ENCODE data around the gene NLRC5. TPM values are rescaled to one million over a fixed set of nuclear protein-coding genes. Genes with fewer than 3 reads are reported as not detected.

The NLRC5 gene
- total RNA-seq, 1 experiment from 2014 or later, result 29.7 TPM

- TF ChIP-seq CTCF (conservative IDR thresholded peaks at IDR 0.05) (no peak), EZH2 (IDR thresholded peaks at IDR 0.05; ENCODE audit: low read depth) (no peak)
- H3K4me2 ChIP-seq, result no peak overlapping the region
- H3K36me3 ChIP-seq (ENCODE audit: low read depth), result no peaks in the 10 kb centered on the region
- H2AFZ ChIP-seq, result no peak overlapping the region
- H3K79me2 ChIP-seq (ENCODE audit: low read depth), result no peaks in the 10 kb centered on the region
- H3K4me3 ChIP-seq, result no peak overlapping the region
- no peaks in the 10 kb centered on the region for H3K9me2 ChIP-seq (ENCODE audit: insufficient read depth)
- CTCF ChIA-PET, result no interaction called here
- no peaks in the 10 kb centered on the region for H3K9me3 ChIP-seq (ENCODE audit: insufficient read depth, low read depth)
- DNase-seq, result no peak
- no peaks in the 10 kb centered on the region for H4K20me1 ChIP-seq (ENCODE audit: insufficient read depth)
- POLR2A ChIA-PET (ENCODE audit: unreplicated experiment), result no interaction called here
- H3K27ac ChIP-seq, result no peak overlapping the region
- H3K4me1 ChIP-seq (replicated peaks; ENCODE audit: insufficient read depth), result no peaks in the 10 kb centered on the region
- H3K27me3 ChIP-seq (ENCODE audit: insufficient read depth, low read depth), result no peaks in the 10 kb centered on the region
- no peaks in the 10 kb centered on the region for H3F3A ChIP-seq (ENCODE audit: insufficient read depth, low read depth)
- intact Hi-C loops (cut with micrococcal nuclease; ENCODE audit: unreplicated experiment), result no loop called here
- no TSS peak for BruUV-seq (replicated peaks)
Measured at GRCh38 chr16:57081744-57082143, 92.4 kb downstream of the NLRC5 start.

- ChIA-PET CTCF (interaction anchor here (1.2 kb wide), 1 partner anchor 210 kb away, joined by 4 read pairs; no protein-coding TSS in a partner anchor), POLR2A (ENCODE audit: unreplicated experiment) (interaction anchor here (0.5 kb wide), 1 partner anchor 112 kb away, joined by 3 read pairs; no protein-coding TSS in a partner anchor)
- no peak overlapping the region for H3K27ac ChIP-seq
- H4K20me1 ChIP-seq (ENCODE audit: insufficient read depth), result no peaks in the 10 kb centered on the region
- H3K27me3 ChIP-seq (ENCODE audit: insufficient read depth, low read depth), result no peaks in the 10 kb centered on the region
- no peaks in the 10 kb centered on the region for H3K9me3 ChIP-seq (ENCODE audit: insufficient read depth, low read depth)
- TF ChIP-seq CTCF (conservative IDR thresholded peaks at IDR 0.05) (no peak), EZH2 (IDR thresholded peaks at IDR 0.05; ENCODE audit: low read depth) (no peak)
- no peak for DNase-seq
- intact Hi-C loops (cut with micrococcal nuclease; ENCODE audit: unreplicated experiment), result no loop called here
- H2AFZ ChIP-seq, result no peak overlapping the region
- no peaks in the 10 kb centered on the region for H3F3A ChIP-seq (ENCODE audit: insufficient read depth, low read depth)
- H3K4me3 ChIP-seq, result no peak overlapping the region
- H3K9me2 ChIP-seq (ENCODE audit: insufficient read depth), result no peaks in the 10 kb centered on the region
- no peaks in the 10 kb centered on the region for H3K79me2 ChIP-seq (ENCODE audit: low read depth)
- no peak overlapping the region for H3K4me2 ChIP-seq
- no TSS peak for BruUV-seq (replicated peaks)
- no peaks in the 10 kb centered on the region for H3K36me3 ChIP-seq (ENCODE audit: low read depth)
- no peaks in the 10 kb centered on the region for H3K4me1 ChIP-seq (replicated peaks; ENCODE audit: insufficient read depth)
Measured at GRCh38 chr16:57082664-57083063, 93.3 kb downstream of the NLRC5 start.

DNA sequence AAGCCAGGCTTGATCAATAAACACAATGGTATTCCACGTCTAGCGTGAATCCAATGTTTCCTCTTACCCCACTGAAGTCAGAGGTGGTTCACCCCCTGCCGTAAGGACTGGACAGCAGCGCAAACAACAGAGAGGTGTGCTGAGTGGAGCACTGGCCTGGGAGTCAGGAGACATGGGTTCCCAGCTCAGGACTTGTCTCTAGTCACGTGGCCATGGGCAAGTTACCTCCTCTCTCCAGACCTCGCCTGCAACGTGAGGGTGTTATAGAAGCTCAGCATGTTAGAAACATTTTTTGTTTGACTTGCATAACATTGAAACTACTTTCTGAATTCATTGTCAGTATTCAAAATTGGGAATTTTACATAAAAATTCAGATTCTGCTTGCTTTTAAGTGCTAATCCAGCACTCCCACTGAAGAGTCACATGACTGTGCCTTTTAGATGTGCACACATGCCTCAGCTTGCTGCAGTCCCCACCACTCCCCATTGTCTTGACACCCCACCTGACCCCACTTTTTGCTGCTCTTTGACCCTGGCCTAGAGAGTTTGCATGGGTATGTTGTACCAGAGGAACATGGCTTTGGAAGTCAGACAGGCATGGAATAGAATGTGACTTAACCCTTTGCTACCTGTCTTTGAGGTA is 94.2 kb downstream of the NLRC5 start:
- Histone ChIP-seq H3K4me1 (replicated peaks; ENCODE audit: insufficient read depth) (no peaks in the 10 kb centered on the region), H3K4me2 (no peak overlapping the region), H3K4me3 (no peak overlapping the region), H3K36me3 (ENCODE audit: low read depth) (no peaks in the 10 kb centered on the region), H3K27ac (no peak overlapping the region), H3K9me2 (ENCODE audit: insufficient read depth) (no peaks in the 10 kb centered on the region), H3F3A (ENCODE audit: insufficient read depth, low read depth) (no peaks in the 10 kb centered on the region), H3K27me3 (ENCODE audit: insufficient read depth, low read depth) (no peaks in the 10 kb centered on the region), H2AFZ (no peak overlapping the region), H3K9me3 (ENCODE audit: insufficient read depth, low read depth) (no peaks in the 10 kb centered on the region), H4K20me1 (ENCODE audit: insufficient read depth) (no peaks in the 10 kb centered on the region), H3K79me2 (ENCODE audit: low read depth) (no peaks in the 10 kb centered on the region)
- BruUV-seq (replicated peaks), result no TSS peak
- no peak for DNase-seq
- CTCF ChIA-PET, result interaction anchor here (1.2 kb wide), 1 partner anchor 209 kb away, joined by 4 read pairs; no protein-coding TSS in a partner anchor
- POLR2A ChIA-PET (ENCODE audit: unreplicated experiment), result no interaction called here
- intact Hi-C loops (cut with micrococcal nuclease; ENCODE audit: unreplicated experiment), result loop anchor here (1.0 to 2.0 kb wide), 3 partner anchors 85 to 217 kb away; no protein-coding TSS in a partner anchor
- TF ChIP-seq EZH2 (IDR thresholded peaks at IDR 0.05; ENCODE audit: low read depth), result no peak
- no peak for TF ChIP-seq CTCF (conservative IDR thresholded peaks at IDR 0.05)

Measured in PC-9 (cell line).